ENCODE measurements around the gene TMED6.
A peak's percentile ranks its signal among the peaks of the same experiment; 100 is the strongest.

TMED6 gene

DNA sequence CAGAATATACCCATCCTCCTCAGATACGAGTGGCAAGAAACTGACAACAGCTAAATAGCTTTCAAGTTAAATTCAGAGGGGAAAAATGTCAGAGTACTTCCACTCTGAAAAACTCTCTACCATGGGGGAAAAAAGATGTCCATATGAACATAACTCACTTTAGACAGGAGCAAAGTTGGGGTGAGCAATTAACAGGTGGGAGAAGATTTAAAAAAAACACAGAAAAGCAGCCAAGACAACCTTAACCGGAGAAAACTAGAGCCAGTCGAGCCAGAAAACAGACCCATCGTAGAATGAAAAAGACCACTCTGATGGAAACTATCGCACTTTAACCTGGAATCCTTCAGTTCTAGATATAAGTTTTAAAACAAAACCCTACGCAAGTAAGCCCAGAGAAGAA, 33.4 kb upstream of the TMED6 start:
- Histone ChIP-seq H2AK5ac (ENCODE audit: low read depth, low read length) (no peak overlapping the region), H3K4me1 (ENCODE audit: control insufficient read depth in 2 of 2, insufficient read depth in 1 of 2, low read depth in 1 of 2, low read length in 2 of 2) (peaks cover 3 to 5% of the 10 kb centered on the region in 2 donors), H3K9me3 (replicated peaks in 1 of 2; ENCODE audit: control insufficient read depth in 2 of 2, insufficient read depth in 1 of 2, low read depth in 1 of 2, low read length in 2 of 2) (no peaks in the 10 kb centered on the region), H3K79me1 (ENCODE audit: low read depth, low read length) (peaks cover 2% of the 10 kb centered on the region), H3K23ac (ENCODE audit: low read depth, low read length, poor library complexity) (no peak overlapping the region), H3K14ac (ENCODE audit: low read length) (no peak overlapping the region), H2BK15ac (ENCODE audit: low read length) (no peak overlapping the region), H2BK120ac (ENCODE audit: low read depth, low read length) (no peak overlapping the region), H3K18ac (ENCODE audit: low read length) (no peak overlapping the region), H3K4me2 (ENCODE audit: insufficient read depth, low read length, poor library complexity, severe bottlenecking) (peak overlapping the region; percentile 43), H2BK5ac (ENCODE audit: low read length) (no peak overlapping the region), H3K9ac (ENCODE audit: low read depth, low read length, poor library complexity) (peak overlapping the region; percentile 92), H4K8ac (ENCODE audit: low read depth, low read length) (no peak overlapping the region), H2AFZ (ENCODE audit: low read length) (peak overlapping the region; percentile 86), H3K27me3 (ENCODE audit: control insufficient read depth in 3 of 3, insufficient read depth in 3 of 3, low read depth in 1 of 3, low read length in 3 of 3) (no peaks in the 10 kb centered on the region), H3K4ac (ENCODE audit: low read length) (no peak overlapping the region), H3K27ac (replicated peaks; ENCODE audit: low read length) (no peak overlapping the region), H3K4me3 (ENCODE audit: low read length in 2 of 2) (peak overlapping the region; percentile 91 to 98), H3K36me3 (replicated peaks in 1 of 2; ENCODE audit: control insufficient read depth in 2 of 2, insufficient read depth in 2 of 2, low read length in 2 of 2) (peaks cover 10 to 44% of the 10 kb centered on the region in 2 donors), H4K91ac (ENCODE audit: low read depth, low read length, poor library complexity) (no peak overlapping the region), H2BK12ac (ENCODE audit: low read length) (no peak overlapping the region)
- no CpG with 5 or more reads among the region's 6 CpGs for WGBS, 2 donors (ENCODE audit: extremely low coverage in 2 of 2, insufficient read length in 2 of 2, insufficient replicate concordance in 1 of 2)
- DNase-seq (ENCODE audit: low spot score): no peak

GRCh38 chr16:69382421-69382820, 30.8 kb upstream of the TMED6 start:
- H3K36me3 ChIP-seq (replicated peaks in 1 of 2; ENCODE audit: control insufficient read depth in 2 of 2, insufficient read depth in 2 of 2, low read length in 2 of 2): peaks cover 16 to 69% of the 10 kb centered on the region in 2 donors
- H3K14ac ChIP-seq (ENCODE audit: low read length): no peak overlapping the region
- H2BK15ac ChIP-seq (ENCODE audit: low read length): no peak overlapping the region
- no peak overlapping the region for H3K4ac ChIP-seq (ENCODE audit: low read length)
- no peaks in the 10 kb centered on the region for H3K27me3 ChIP-seq (ENCODE audit: control insufficient read depth in 3 of 3, insufficient read depth in 3 of 3, low read depth in 1 of 3, low read length in 3 of 3)
- H3K9ac ChIP-seq (ENCODE audit: low read depth, low read length, poor library complexity): no peak overlapping the region
- H2AK5ac ChIP-seq (ENCODE audit: low read depth, low read length): no peak overlapping the region
- H3K4me2 ChIP-seq (ENCODE audit: insufficient read depth, low read length, poor library complexity, severe bottlenecking): no peak overlapping the region
- no peak overlapping the region for H3K23ac ChIP-seq (ENCODE audit: low read depth, low read length, poor library complexity)
- peaks cover 2% of the 10 kb centered on the region for H3K79me1 ChIP-seq (ENCODE audit: low read depth, low read length)
- no peak overlapping the region for H3K4me3 ChIP-seq (ENCODE audit: low read length in 2 of 2)
- H2AFZ ChIP-seq (ENCODE audit: low read length): no peak overlapping the region
- no peak overlapping the region for H3K27ac ChIP-seq (replicated peaks; ENCODE audit: low read length)
- H4K8ac ChIP-seq (ENCODE audit: low read depth, low read length): no peak overlapping the region
- no peaks in the 10 kb centered on the region for H3K9me3 ChIP-seq (replicated peaks in 1 of 2; ENCODE audit: control insufficient read depth in 2 of 2, insufficient read depth in 1 of 2, low read depth in 1 of 2, low read length in 2 of 2)
- no peak overlapping the region for H4K91ac ChIP-seq (ENCODE audit: low read depth, low read length, poor library complexity)
- no peak overlapping the region for H2BK120ac ChIP-seq (ENCODE audit: low read depth, low read length)
- no peak overlapping the region for H2BK5ac ChIP-seq (ENCODE audit: low read length)
- no CpG with 5 or more reads among the region's 2 CpGs for WGBS, 2 donors (ENCODE audit: extremely low coverage in 2 of 2, insufficient read length in 2 of 2, insufficient replicate concordance in 1 of 2)
- peaks cover 3 to 5% of the 10 kb centered on the region in 2 donors for H3K4me1 ChIP-seq (ENCODE audit: control insufficient read depth in 2 of 2, insufficient read depth in 1 of 2, low read depth in 1 of 2, low read length in 2 of 2)
- H3K18ac ChIP-seq (ENCODE audit: low read length): no peak overlapping the region
- no peak overlapping the region for H2BK12ac ChIP-seq (ENCODE audit: low read length)
- no peak for DNase-seq (ENCODE audit: low spot score)

DNA sequence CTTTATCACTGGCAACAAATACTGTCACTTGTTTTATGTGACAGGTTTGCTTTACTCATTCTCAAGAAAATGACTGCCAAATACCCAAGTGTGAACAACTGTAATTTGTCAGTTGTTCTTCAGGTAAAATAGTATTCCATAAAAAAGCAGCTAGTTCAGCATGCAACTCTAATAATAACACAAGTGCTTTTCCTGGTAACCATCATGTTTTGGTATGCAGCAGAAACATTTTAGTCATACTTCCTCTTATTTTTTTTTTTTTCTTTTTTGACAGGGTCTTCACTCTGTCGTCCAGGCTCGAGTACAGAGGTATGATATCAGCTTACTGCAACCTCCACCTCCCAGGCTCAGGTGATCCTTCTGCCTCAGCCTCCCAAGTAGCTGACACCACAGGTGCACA, 29.6 kb upstream of the TMED6 start:
- Histone ChIP-seq H3K4me1 (ENCODE audit: control insufficient read depth in 2 of 2, insufficient read depth in 1 of 2, low read depth in 1 of 2, low read length in 2 of 2) (peaks cover 3 to 5% of the 10 kb centered on the region in 2 donors), H3K23ac (ENCODE audit: low read depth, low read length, poor library complexity) (no peak overlapping the region), H3K18ac (ENCODE audit: low read length) (no peak overlapping the region), H3K9ac (ENCODE audit: low read depth, low read length, poor library complexity) (no peak overlapping the region), H3K4ac (ENCODE audit: low read length) (no peak overlapping the region), H3K14ac (ENCODE audit: low read length) (no peak overlapping the region), H3K36me3 (replicated peaks in 1 of 2; ENCODE audit: control insufficient read depth in 2 of 2, insufficient read depth in 2 of 2, low read length in 2 of 2) (peaks cover 16 to 77% of the 10 kb centered on the region in 2 donors), H3K4me3 (ENCODE audit: low read length in 2 of 2) (no peak overlapping the region), H3K9me3 (replicated peaks in 1 of 2; ENCODE audit: control insufficient read depth in 2 of 2, insufficient read depth in 1 of 2, low read depth in 1 of 2, low read length in 2 of 2) (no peaks in the 10 kb centered on the region), H3K27ac (replicated peaks; ENCODE audit: low read length) (no peak overlapping the region), H2AK5ac (ENCODE audit: low read depth, low read length) (no peak overlapping the region), H3K4me2 (ENCODE audit: insufficient read depth, low read length, poor library complexity, severe bottlenecking) (no peak overlapping the region), H2BK5ac (ENCODE audit: low read length) (no peak overlapping the region), H3K27me3 (ENCODE audit: control insufficient read depth in 3 of 3, insufficient read depth in 3 of 3, low read depth in 1 of 3, low read length in 3 of 3) (no peaks in the 10 kb centered on the region), H4K91ac (ENCODE audit: low read depth, low read length, poor library complexity) (no peak overlapping the region), H2AFZ (ENCODE audit: low read length) (no peak overlapping the region), H3K79me1 (ENCODE audit: low read depth, low read length) (peaks cover 2% of the 10 kb centered on the region), H2BK120ac (ENCODE audit: low read depth, low read length) (no peak overlapping the region), H4K8ac (ENCODE audit: low read depth, low read length) (no peak overlapping the region), H2BK12ac (ENCODE audit: low read length) (no peak overlapping the region), H2BK15ac (ENCODE audit: low read length) (no peak overlapping the region)
- no peak for DNase-seq (ENCODE audit: low spot score)
- no CpG with 5 or more reads among the region's 2 CpGs for WGBS, 2 donors (ENCODE audit: extremely low coverage in 2 of 2, insufficient read length in 2 of 2, insufficient replicate concordance in 1 of 2)

DNA sequence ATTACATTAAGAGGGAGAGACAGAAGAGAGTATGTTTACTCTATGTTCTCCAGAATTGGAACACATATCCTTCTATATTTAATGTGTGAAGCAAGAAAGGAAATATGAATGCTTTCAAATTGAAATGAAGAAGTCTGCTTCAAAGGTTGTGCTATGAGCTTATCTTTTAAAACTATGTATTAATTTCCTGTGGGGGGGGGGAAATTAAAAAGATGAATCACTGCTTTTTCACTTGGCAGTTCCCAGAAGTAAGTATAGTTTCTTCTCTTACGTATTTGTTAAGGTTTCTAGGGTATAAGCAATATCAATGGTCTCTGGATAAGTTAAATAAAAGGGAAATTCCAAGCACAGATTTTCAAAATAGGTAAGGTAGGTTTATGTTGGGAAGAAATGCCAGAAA, 27.2 kb upstream of the TMED6 start:
- Histone ChIP-seq H3K18ac (ENCODE audit: low read length) (no peak overlapping the region), H3K27ac (replicated peaks; ENCODE audit: low read length) (no peak overlapping the region), H3K4me3 (ENCODE audit: low read length in 2 of 2) (no peak overlapping the region), H3K9ac (ENCODE audit: low read depth, low read length, poor library complexity) (no peak overlapping the region), H2BK120ac (ENCODE audit: low read depth, low read length) (no peak overlapping the region), H2AFZ (ENCODE audit: low read length) (no peak overlapping the region), H3K36me3 (replicated peaks in 1 of 2; ENCODE audit: control insufficient read depth in 2 of 2, insufficient read depth in 2 of 2, low read length in 2 of 2) (peaks cover 18 to 92% of the 10 kb centered on the region in 2 donors), H3K14ac (ENCODE audit: low read length) (no peak overlapping the region), H4K91ac (ENCODE audit: low read depth, low read length, poor library complexity) (no peak overlapping the region), H3K4me1 (ENCODE audit: control insufficient read depth in 2 of 2, insufficient read depth in 1 of 2, low read depth in 1 of 2, low read length in 2 of 2) (no peaks in the 10 kb centered on the region), H3K4ac (ENCODE audit: low read length) (no peak overlapping the region), H2AK5ac (ENCODE audit: low read depth, low read length) (no peak overlapping the region), H4K8ac (ENCODE audit: low read depth, low read length) (no peak overlapping the region), H3K27me3 (ENCODE audit: control insufficient read depth in 3 of 3, insufficient read depth in 3 of 3, low read depth in 1 of 3, low read length in 3 of 3) (no peaks in the 10 kb centered on the region), H3K9me3 (replicated peaks in 1 of 2; ENCODE audit: control insufficient read depth in 2 of 2, insufficient read depth in 1 of 2, low read depth in 1 of 2, low read length in 2 of 2) (no peaks in the 10 kb centered on the region), H2BK12ac (ENCODE audit: low read length) (no peak overlapping the region), H3K4me2 (ENCODE audit: insufficient read depth, low read length, poor library complexity, severe bottlenecking) (no peak overlapping the region), H3K23ac (ENCODE audit: low read depth, low read length, poor library complexity) (no peak overlapping the region), H2BK15ac (ENCODE audit: low read length) (no peak overlapping the region), H3K79me1 (ENCODE audit: low read depth, low read length) (no peaks in the 10 kb centered on the region), H2BK5ac (ENCODE audit: low read length) (no peak overlapping the region)
- DNase-seq (ENCODE audit: low spot score): no peak
- WGBS, 2 donors (ENCODE audit: extremely low coverage in 2 of 2, insufficient read length in 2 of 2, insufficient replicate concordance in 1 of 2): no CpG with 5 or more reads among the region's 1 CpG

Measured in neuronal stem cell (in vitro differentiated cells).